HEK293T (cell line): Measurements from ENCODE around the gene PBXIP1.

ENCODE experiments used
- CTCF ChIA-PET: fragments of 350-600 bp; formaldehyde crosslinking; extraction: SDS; loops from one replicate; lab custom pipeline; 2021; ENCODE audit warnings: antibody characterized with exemption, inconsistent platforms; lab: Yijun Ruan, JAX
- POLR2A ChIA-PET: fragments of 350-600 bp; formaldehyde crosslinking; extraction: SDS; loops from one replicate; lab custom pipeline; 2020; ENCODE audit warnings: antibody characterized with exemption, inconsistent platforms; lab: Yijun Ruan, JAX
- DNase-seq: peaks from one replicate; pipeline ENCODE4 v3.0.0; 2012; ENCODE audit warnings: mixed read lengths; ENCODE audit errors: extremely low spot score
- ARNT ChIP-seq: fragments of 450-650 bp; IDR thresholded peaks from 2 replicates; pipeline ENCODE4 v1.6.1; 2017; ENCODE audit warnings: mild to moderate bottlenecking
- BHLHE40 ChIP-seq: fragments of 450-650 bp; IDR thresholded peaks from 2 replicates; pipeline ENCODE4 v1.6.1; 2016; ENCODE audit warnings: mild to moderate bottlenecking, moderate library complexity, borderline replicate concordance
- CTBP1 ChIP-seq: fragments of 450-650 bp; IDR thresholded peaks from 2 replicates; pipeline ENCODE4 v1.6.1; 2016; ENCODE audit warnings: borderline replicate concordance
- ELF4 ChIP-seq: fragments of 450-650 bp; IDR thresholded peaks from 2 replicates; pipeline ENCODE4 v1.6.1; 2017; ENCODE audit warnings: antibody characterized with exemption
- FOXA1 ChIP-seq: fragments of 450-650 bp; IDR thresholded peaks from 2 replicates; pipeline ENCODE4 v1.6.1; 2016; ENCODE audit warnings: mild to moderate bottlenecking
- FOXK2 ChIP-seq: fragments of 450-650 bp; IDR thresholded peaks from 2 replicates; pipeline ENCODE4 v1.6.1; 2016; ENCODE audit warnings: mild to moderate bottlenecking
- FOXM1 ChIP-seq: fragments of 450-650 bp; IDR thresholded peaks from 2 replicates; pipeline ENCODE4 v1.6.1; 2017; ENCODE audit warnings: mild to moderate bottlenecking, borderline replicate concordance
- HDGF ChIP-seq: fragments of 450-650 bp; IDR thresholded peaks from 2 replicates; pipeline ENCODE4 v1.6.1; 2017; ENCODE audit warnings: antibody characterized with exemption, borderline replicate concordance
- L3MBTL2 ChIP-seq: fragments of 450-650 bp; conservative IDR thresholded peaks from 2 replicates; pipeline ENCODE4 v1.6.1; 2016; ENCODE audit warnings: mild to moderate bottlenecking
- LEF1 ChIP-seq: fragments of 450-650 bp; IDR thresholded peaks from 2 replicates; pipeline ENCODE4 v1.6.1; 2017; ENCODE audit warnings: mild to moderate bottlenecking, borderline replicate concordance
- NFRKB ChIP-seq: fragments of 450-650 bp; IDR thresholded peaks from 2 replicates; pipeline ENCODE4 v1.6.1; 2016; ENCODE audit warnings: mild to moderate bottlenecking, moderate library complexity
- SP1 ChIP-seq: fragments of 450-650 bp; IDR thresholded peaks from 2 replicates; pipeline ENCODE4 v1.6.1; 2017
- SUZ12 ChIP-seq: fragments of 450-650 bp; IDR thresholded peaks from 2 replicates; pipeline ENCODE4 v1.6.1; 2016; ENCODE audit warnings: mild to moderate bottlenecking
- TARDBP ChIP-seq: fragments of 450-650 bp; IDR thresholded peaks from 2 replicates; pipeline ENCODE4 v1.6.1; 2016
- ZNF384 ChIP-seq: fragments of 450-650 bp; IDR thresholded peaks from 2 replicates; pipeline ENCODE4 v1.6.1; 2016

The PBXIP1 gene

GRCh38 chr1:154995301-154995983, 39.5 kb upstream of the PBXIP1 start:
- DNase-seq: peak; percentile 54
- TF ChIP-seq ZNF384: peak; percentile 98
- CTCF ChIA-PET: interaction anchor here (0.6 to 7.8 kb wide), 12 partner anchors 12 to 559 kb away, joined by 3 to 45 read pairs (median 6); partner anchors contain the start of genes FLAD1 and PBXIP1
- POLR2A ChIA-PET: interaction anchor here (1.3 to 3.6 kb wide), 5 partner anchors 12 to 34 kb away, joined by 4 to 34 read pairs (median 10); partner anchors contain the start of genes CKS1B, FLAD1 and PYGO2

GRCh38 chr1:154994591-154994990, 38.7 kb upstream of the PBXIP1 start:
- no peak for TF ChIP-seq FOXA1
- TF ChIP-seq ARNT: no peak
- no peak for TF ChIP-seq TARDBP
- no peak for TF ChIP-seq CTBP1
- no peak for TF ChIP-seq SUZ12
- no peak for TF ChIP-seq LEF1
- no peak for TF ChIP-seq ELF4
- no peak for TF ChIP-seq HDGF
- no peak for TF ChIP-seq FOXK2
- ChIA-PET CTCF (interaction anchor here (0.6 to 7.8 kb wide), 6 partner anchors 11 to 664 kb away, joined by 3 to 45 read pairs (median 11); partner anchors contain the start of genes FLAD1 and PBXIP1), POLR2A (interaction anchor here (0.8 to 3.6 kb wide), 13 partner anchors 11 to 200 kb away, joined by 3 to 34 read pairs (median 4); partner anchors contain the start of genes ADAM15, CKS1B, EFNA4 and FLAD1)
- no peak for DNase-seq

- CTCF ChIA-PET: interaction anchor here (1.5 to 7.8 kb wide), 6 partner anchors 11 to 67 kb away, joined by 3 to 45 read pairs (median 12); partner anchors contain the start of genes FLAD1 and PBXIP1
- POLR2A ChIA-PET: interaction anchor here (0.8 to 3.6 kb wide), 13 partner anchors 11 to 200 kb away, joined by 3 to 34 read pairs (median 4); partner anchors contain the start of genes ADAM15, CKS1B, EFNA4 and FLAD1
These were observed 38.3 kb upstream of the PBXIP1 start for GRCh38 chr1:154994269-154994587.

GRCh38 chr1:154993572-154994268, 37.8 kb upstream of the PBXIP1 start, which contains the start of gene LENEP:
TSS of gene LENEP (plus strand) at chr1:154993586. CDS start at chr1:154993608, 22 bp downstream.
- no peak for DNase-seq
- ChIA-PET POLR2A (interaction anchor here (0.8 to 3.6 kb wide), 13 partner anchors 10 to 201 kb away, joined by 3 to 34 read pairs (median 4); partner anchors contain the start of genes ADAM15, CKS1B, EFNA4 and FLAD1), CTCF (interaction anchor here (1.5 to 7.8 kb wide), 5 partner anchors 10 to 68 kb away, joined by 3 to 45 read pairs (median 14); partner anchors contain the start of genes FLAD1 and PBXIP1)
- TF ChIP-seq TARDBP: no peak
- TF ChIP-seq ZNF384: no peak
- no peak for TF ChIP-seq FOXM1
- no peak for TF ChIP-seq L3MBTL2

More at GRCh38 chr1:154994269-154994587, 38.3 kb upstream of the PBXIP1 start:
- TF ChIP-seq SUZ12 (no peak), FOXM1 (no peak), TARDBP (no peak), BHLHE40 (no peak), NFRKB (no peak), LEF1 (no peak), ELF4 (no peak), SP1 (no peak)
- no peak for DNase-seq

GRCh38 chr1:154992721-154993571, 37.0 kb upstream of the PBXIP1 start:
- DNase-seq: no peak
- no peak for TF ChIP-seq FOXM1
- TF ChIP-seq LEF1: no peak
- TF ChIP-seq HDGF: no peak
- TF ChIP-seq ELF4: no peak
- no peak for TF ChIP-seq SP1
- TF ChIP-seq NFRKB: no peak
- TF ChIP-seq CTBP1: no peak
- no peak for TF ChIP-seq ARNT
- no peak for TF ChIP-seq BHLHE40
- TF ChIP-seq ZNF384: no peak
- no peak for TF ChIP-seq SUZ12
- no peak for TF ChIP-seq FOXA1
- no peak for TF ChIP-seq TARDBP
- ChIA-PET CTCF (interaction anchor here (0.6 to 7.8 kb wide), 8 partner anchors 9 to 69 kb away, joined by 3 to 45 read pairs (median 6); partner anchors contain the start of genes FLAD1, PBXIP1 and PYGO2), POLR2A (interaction anchor here (0.7 to 3.6 kb wide), 7 partner anchors 9 to 202 kb away, joined by 3 to 34 read pairs (median 8); partner anchors contain the start of genes CKS1B, FLAD1, PYGO2 and SHC1)

- no peak for TF ChIP-seq NFRKB
- ChIA-PET POLR2A (no interaction called here), CTCF (interaction anchor here (1.0 to 1.2 kb wide), 2 partner anchors 9 to 54 kb away, joined by 3 to 4 read pairs; no protein-coding TSS in a partner anchor)
- DNase-seq: no peak
These were observed 34.4 kb upstream of the PBXIP1 start for GRCh38 chr1:154990276-154990675.

GRCh38 chr1:154989195-154989860, 33.4 kb upstream of the PBXIP1 start:
- TF ChIP-seq FOXM1 (no peak), ARNT (no peak), SUZ12 (no peak), HDGF (no peak), BHLHE40 (no peak), L3MBTL2 (no peak), NFRKB (no peak), TARDBP (no peak), LEF1 (no peak)
- POLR2A ChIA-PET: interaction anchor here (0.9 kb wide), 1 partner anchor 18 kb away, joined by 3 read pairs; the partner anchor contains the start of gene SHC1
- CTCF ChIA-PET: no interaction called here
- DNase-seq: no peak
